ENCODE measurements around the gene KIF18B. TPM values are rescaled to one million over a fixed set of nuclear protein-coding genes. Genes with fewer than 3 reads are reported as not detected.

KIF18B gene
- total RNA-seq, 1 donor from 2014 or later = not detected

- TF ChIP-seq CTCF (IDR thresholded peaks at IDR 0.05; ENCODE audit: insufficient read depth, low read length, severe bottlenecking) = no peak
- Histone ChIP-seq H3K27me3 (ENCODE audit: control insufficient read depth, insufficient read depth, low read length) (no peaks in the 10 kb centered on the region), H3K36me3 (ENCODE audit: control insufficient read depth, insufficient read depth, low read length) (peaks cover 19% of the 10 kb centered on the region), H3K4me3 (ENCODE audit: low read depth, low read length) (no peak overlapping the region)
- no peak for DNase-seq (ENCODE audit: low read depth)
- no peak for FAIRE-seq
Measured at GRCh38 chr17:44887971-44888954, 59.3 kb downstream of the KIF18B start.

GRCh38 chr17:44887016-44887415 is 60.6 kb downstream of the KIF18B start:
- no peak for FAIRE-seq
- H3K4me3 ChIP-seq (ENCODE audit: low read depth, low read length) = no peak overlapping the region
- H3K27me3 ChIP-seq (ENCODE audit: control insufficient read depth, insufficient read depth, low read length) = no peaks in the 10 kb centered on the region
- DNase-seq (ENCODE audit: low read depth) = no peak
- TF ChIP-seq CTCF (IDR thresholded peaks at IDR 0.05; ENCODE audit: insufficient read depth, low read length, severe bottlenecking) = no peak
- peaks cover 18% of the 10 kb centered on the region for H3K36me3 ChIP-seq (ENCODE audit: control insufficient read depth, insufficient read depth, low read length)

GRCh38 chr17:44884941-44885340 is 62.6 kb downstream of the KIF18B start:
- H3K36me3 ChIP-seq (ENCODE audit: control insufficient read depth, insufficient read depth, low read length) = peaks cover 24% of the 10 kb centered on the region
- DNase-seq (ENCODE audit: low read depth) = no peak

GRCh38 chr17:44881145-44881544 is 66.4 kb downstream of the KIF18B start:
- Histone ChIP-seq H3K36me3 (ENCODE audit: control insufficient read depth, insufficient read depth, low read length) (peaks cover 25% of the 10 kb centered on the region), H3K4me3 (ENCODE audit: low read depth, low read length) (no peak overlapping the region), H3K27me3 (ENCODE audit: control insufficient read depth, insufficient read depth, low read length) (no peaks in the 10 kb centered on the region)
- no peak for TF ChIP-seq CTCF (IDR thresholded peaks at IDR 0.05; ENCODE audit: insufficient read depth, low read length, severe bottlenecking)
- FAIRE-seq = no peak
- DNase-seq (ENCODE audit: low read depth) = no peak

More at GRCh38 chr17:44884941-44885340, 62.6 kb downstream of the KIF18B start:
- H3K4me3 ChIP-seq (ENCODE audit: low read depth, low read length) = no peak overlapping the region
- no peak for TF ChIP-seq CTCF (IDR thresholded peaks at IDR 0.05; ENCODE audit: insufficient read depth, low read length, severe bottlenecking)
- FAIRE-seq = no peak
- H3K27me3 ChIP-seq (ENCODE audit: control insufficient read depth, insufficient read depth, low read length) = no peaks in the 10 kb centered on the region

GRCh38 chr17:44880062-44880461 is 67.5 kb downstream of the KIF18B start:
- FAIRE-seq = no peak
- Histone ChIP-seq H3K4me3 (ENCODE audit: low read depth, low read length) (no peak overlapping the region), H3K36me3 (ENCODE audit: control insufficient read depth, insufficient read depth, low read length) (peaks cover 26% of the 10 kb centered on the region), H3K27me3 (ENCODE audit: control insufficient read depth, insufficient read depth, low read length) (no peaks in the 10 kb centered on the region)
- TF ChIP-seq CTCF (IDR thresholded peaks at IDR 0.05; ENCODE audit: insufficient read depth, low read length, severe bottlenecking) = no peak
- no peak for DNase-seq (ENCODE audit: low read depth)

All from bronchial epithelial cell (primary cell).